ENCODE data around the gene ANKRD2. TPM values are rescaled to one million over a fixed set of nuclear protein-coding genes. Genes with fewer than 3 reads are reported as not detected.

ANKRD2 gene
- total and polyA plus RNA-seq, 4 donors: 1.2 to 3.1 (median 3.0) TPM; not detected in 1

DNA sequence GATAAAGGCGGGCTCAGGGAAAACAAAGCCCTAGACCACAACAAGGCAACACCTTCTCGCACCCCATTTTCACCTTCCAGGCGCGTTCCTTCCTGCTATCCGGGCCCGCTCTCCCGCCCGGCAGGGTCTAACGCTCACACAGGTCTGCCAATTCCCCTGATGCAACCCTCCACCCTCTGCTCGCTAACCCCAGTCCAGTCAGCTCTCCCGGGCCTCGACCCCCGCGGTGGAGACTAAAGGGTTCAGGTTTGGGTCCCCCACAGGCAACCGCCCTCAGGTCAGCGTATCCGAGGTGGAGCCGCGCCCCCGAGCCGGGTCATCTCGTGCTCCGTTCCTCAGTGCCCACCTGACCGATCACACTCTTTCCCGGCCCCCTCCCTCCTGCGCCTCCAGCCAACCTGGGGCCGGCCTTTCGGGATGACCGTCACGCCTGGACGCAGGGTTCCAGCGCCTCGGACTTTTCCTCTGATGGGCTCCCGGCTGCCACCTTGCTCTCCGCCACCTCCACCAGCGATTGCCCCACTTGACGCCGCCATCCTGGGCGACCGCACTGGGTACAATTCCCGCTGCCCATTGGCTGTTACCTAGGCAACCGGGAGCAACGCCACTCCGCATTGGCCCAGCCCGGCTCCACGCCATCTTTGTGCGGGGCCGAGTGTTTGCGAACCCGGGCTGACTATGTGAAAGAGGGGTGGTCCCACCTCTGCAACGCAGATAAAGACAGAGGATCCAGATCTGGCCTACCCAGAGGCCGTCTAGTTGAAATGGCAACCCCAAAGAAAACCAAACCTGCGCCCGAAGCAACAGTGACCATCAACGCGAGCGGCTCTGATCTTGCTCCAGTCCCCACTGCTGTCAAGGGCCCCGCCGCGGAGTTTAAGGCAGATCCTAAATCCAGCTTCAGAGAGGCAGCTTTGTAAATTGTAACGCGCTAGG is 60.6 kb downstream of the ANKRD2 start, which contains the start of gene MORN4:
Gene MORN4, minus strand, starts transcription at position 552 of the 936 bp plus-strand sequence. CDS start 13,847 bp downstream, outside the sequence.
- peaks cover 0 to 10% (median 0%) of the 10 kb centered on the region in 5 donors for H3K4me1 ChIP-seq (ENCODE audit: control insufficient read depth in 5 of 5, insufficient read depth in 5 of 5, low read length in 5 of 5)
- WGBS, 2 donors: 3 to 4% methylated on average over 62 of the region's 62 CpGs
- peak within 1 kb of the TSS; percentile 74 for H3K4me3 ChIP-seq
- TF ChIP-seq, protein P1, sequence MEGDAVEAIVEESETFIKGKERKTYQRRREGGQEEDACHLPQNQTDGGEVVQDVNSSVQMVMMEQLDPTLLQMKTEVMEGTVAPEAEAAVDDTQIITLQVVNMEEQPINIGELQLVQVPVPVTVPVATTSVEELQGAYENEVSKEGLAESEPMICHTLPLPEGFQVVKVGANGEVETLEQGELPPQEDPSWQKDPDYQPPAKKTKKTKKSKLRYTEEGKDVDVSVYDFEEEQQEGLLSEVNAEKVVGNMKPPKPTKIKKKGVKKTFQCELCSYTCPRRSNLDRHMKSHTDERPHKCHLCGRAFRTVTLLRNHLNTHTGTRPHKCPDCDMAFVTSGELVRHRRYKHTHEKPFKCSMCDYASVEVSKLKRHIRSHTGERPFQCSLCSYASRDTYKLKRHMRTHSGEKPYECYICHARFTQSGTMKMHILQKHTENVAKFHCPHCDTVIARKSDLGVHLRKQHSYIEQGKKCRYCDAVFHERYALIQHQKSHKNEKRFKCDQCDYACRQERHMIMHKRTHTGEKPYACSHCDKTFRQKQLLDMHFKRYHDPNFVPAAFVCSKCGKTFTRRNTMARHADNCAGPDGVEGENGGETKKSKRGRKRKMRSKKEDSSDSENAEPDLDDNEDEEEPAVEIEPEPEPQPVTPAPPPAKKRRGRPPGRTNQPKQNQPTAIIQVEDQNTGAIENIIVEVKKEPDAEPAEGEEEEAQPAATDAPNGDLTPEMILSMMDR (IDR thresholded peaks at IDR 0.05; ENCODE audit: control extremely low read depth, extremely low read depth): no peak
- peak within 1 kb of the TSS; percentile 25 to 45 for H3K9ac ChIP-seq (ENCODE audit: insufficient read depth in 1 of 2, low read length in 2 of 2)
- ATAC-seq (ENCODE audit: insufficient read depth, low FRiP score) (peak; percentile 98), DNase-seq (peak; percentile 95 to 96 (median 95))
- H3K9me3 ChIP-seq (ENCODE audit: control insufficient read depth in 4 of 4, insufficient read depth in 3 of 4, low read length in 3 of 4): no peaks in the 10 kb centered on the region
- no peaks in the 10 kb centered on the region for H3K27me3 ChIP-seq (ENCODE audit: control insufficient read depth in 3 of 3, insufficient read depth in 3 of 3, low read length in 2 of 3)
- H3K27ac ChIP-seq (ENCODE audit: low read depth in 1 of 2, low read length in 1 of 2): peak within 1 kb of the TSS; percentile 43 to 51
- peaks cover 0 to 4% (median 0%) of the 10 kb centered on the region in 4 donors for H3K36me3 ChIP-seq (ENCODE audit: control insufficient read depth in 4 of 4, insufficient read depth in 4 of 4, low read length in 4 of 4)

Other genes with a start within 250 kb of the ANKRD2 start
- gene FRAT2, start 238.1 kb upstream of the ANKRD2 start, total RNA-seq: 10 to 100 TPM; 12.5 to 22.0 TPM
- 10 to 100 TPM in 1 of 2 donors, 1 to 10 TPM in 1; 7.0 to 25.9 TPM for gene FRAT2, start 238.1 kb upstream of the ANKRD2 start, polyA plus RNA-seq
- 10 to 100 TPM; 12.7 to 44.2 TPM for gene RRP12, start 171.4 kb upstream of the ANKRD2 start, total RNA-seq
- gene RRP12, start 171.4 kb upstream of the ANKRD2 start, polyA plus RNA-seq: 10 to 100 TPM; 18.9 to 24.6 TPM
- gene PGAM1, start 146.6 kb upstream of the ANKRD2 start, total RNA-seq: 100 to 1,000 TPM in 1 of 2 donors, 10 to 100 TPM in 1; 81.2 to 192 TPM
- 100 to 1,000 TPM in 1 of 2 donors, 10 to 100 TPM in 1; 49.1 to 280 TPM for gene PGAM1, start 146.6 kb upstream of the ANKRD2 start, polyA plus RNA-seq
- gene EXOSC1, start 126.8 kb upstream of the ANKRD2 start, total RNA-seq: 10 to 100 TPM; 28.7 to 30.2 TPM
- gene EXOSC1, start 126.8 kb upstream of the ANKRD2 start, polyA plus RNA-seq: 10 to 100 TPM; 31.3 to 60.3 TPM
- 10 to 100 TPM; 35.5 to 63.3 TPM for gene ZDHHC16, start 126.6 kb upstream of the ANKRD2 start, total RNA-seq
- gene ZDHHC16, start 126.6 kb upstream of the ANKRD2 start, polyA plus RNA-seq: 10 to 100 TPM; 44.2 to 53.7 TPM
- gene MMS19, start 74.4 kb upstream of the ANKRD2 start, total RNA-seq: 10 to 100 TPM; 68.8 to 74.5 TPM
- 10 to 100 TPM; 39.9 to 56.2 TPM for gene MMS19, start 74.4 kb upstream of the ANKRD2 start, polyA plus RNA-seq
- 10 to 100 TPM; 26.3 to 44.1 TPM for gene UBTD1, start 73.9 kb upstream of the ANKRD2 start, total RNA-seq
- gene UBTD1, start 73.9 kb upstream of the ANKRD2 start, polyA plus RNA-seq: 10 to 100 TPM; 41.8 to 70.4 TPM
- gene HOGA1, start 11.6 kb downstream of the ANKRD2 start, total RNA-seq: 1 to 10 TPM in 1 of 2 donors, under 1 TPM in 1; 0.63 to 2.3 TPM
- under 1 TPM; 0.30 to 0.91 TPM for gene HOGA1, start 11.6 kb downstream of the ANKRD2 start, polyA plus RNA-seq
- gene C10orf62, start 16.9 kb downstream of the ANKRD2 start, total RNA-seq: under 1 TPM in 1 of 2 donors, not detected in 1; 0.21 TPM
- not detected for gene C10orf62, start 16.9 kb downstream of the ANKRD2 start, polyA plus RNA-seq
- 10 to 100 TPM in 1 of 2 donors, 1 to 10 TPM in 1; 5.7 to 16.1 TPM for gene MORN4, start 60.7 kb downstream of the ANKRD2 start, total RNA-seq
- gene MORN4, start 60.7 kb downstream of the ANKRD2 start, polyA plus RNA-seq: 1 to 10 TPM; 4.1 to 8.3 TPM
- 10 to 100 TPM; 15.0 to 22.4 TPM for gene PI4K2A, start 67.9 kb downstream of the ANKRD2 start, total RNA-seq
- gene PI4K2A, start 67.9 kb downstream of the ANKRD2 start, polyA plus RNA-seq: 10 to 100 TPM; 12.3 to 14.6 TPM
- gene AVPI1, start 114.5 kb downstream of the ANKRD2 start, total RNA-seq: 10 to 100 TPM; 16.8 to 26.8 TPM
- 10 to 100 TPM; 15.1 to 18.9 TPM for gene AVPI1, start 114.5 kb downstream of the ANKRD2 start, polyA plus RNA-seq
- 10 to 100 TPM; 22.3 to 57.9 TPM for gene MARVELD1, start 141.0 kb downstream of the ANKRD2 start, total RNA-seq
- 10 to 100 TPM; 15.7 to 26.0 TPM for gene MARVELD1, start 141.0 kb downstream of the ANKRD2 start, polyA plus RNA-seq
- gene ZFYVE27, start 164.3 kb downstream of the ANKRD2 start, total RNA-seq: 10 to 100 TPM; 30.9 to 33.9 TPM
- 10 to 100 TPM; 21.1 to 22.7 TPM for gene ZFYVE27, start 164.3 kb downstream of the ANKRD2 start, polyA plus RNA-seq
- 10 to 100 TPM in 1 of 2 donors, 1 to 10 TPM in 1; 2.4 to 12.8 TPM for gene SFRP5, start 199.2 kb downstream of the ANKRD2 start, total RNA-seq
- under 1 TPM; 0.44 to 0.93 TPM for gene SFRP5, start 199.2 kb downstream of the ANKRD2 start, polyA plus RNA-seq